Stimulated activated CD4-positive, alpha-beta T cell treated with anti-CD3 and anti-CD28 coated beads, Interleukin-2, amount 100 ng/mL, for 48 hours (primary cell): ENCODE results near the gene NUP42.
"Not testable (repeated sequence)": the region's sequence is repeated elsewhere in the genome, so short reads cannot be mapped to it uniquely, and the experiment has no call there.

Experiments used
- DNase-seq, 2 donors: peaks; one replicate each; pipeline ENCODE4 v3.0.0-alpha.2; 2020

Gene NUP42

GRCh38 chr7:23205577-23205908 is 23.7 kb downstream of the NUP42 start:
- DNase-seq: no peak

- no peak for DNase-seq
Measured at GRCh38 chr7:23205909-23206767, 24.3 kb downstream of the NUP42 start.

GRCh38 chr7:23207021-23207420 is 25.2 kb downstream of the NUP42 start:
- DNase-seq: no peak

- no peak for DNase-seq
Measured at GRCh38 chr7:23207884-23208283, 26.0 kb downstream of the NUP42 start.

GRCh38 chr7:23208316-23208715 is 26.5 kb downstream of the NUP42 start:
- no peak for DNase-seq

GRCh38 chr7:23210506-23210905 is 28.7 kb downstream of the NUP42 start:
- DNase-seq: no peak

- no peak for DNase-seq
Measured at GRCh38 chr7:23211589-23211988, 29.7 kb downstream of the NUP42 start.

GRCh38 chr7:23212395-23212794 is 30.5 kb downstream of the NUP42 start:
- DNase-seq: no peak

- no peak for DNase-seq
Measured at GRCh38 chr7:23212841-23213240, 31.0 kb downstream of the NUP42 start.

- no peak for DNase-seq
Measured at GRCh38 chr7:23213755-23214154, 31.9 kb downstream of the NUP42 start.

- no peak for DNase-seq
Measured at GRCh38 chr7:23214423-23214822, 32.6 kb downstream of the NUP42 start.

- no peak for DNase-seq
Measured at GRCh38 chr7:23214938-23215337, 33.1 kb downstream of the NUP42 start.

- no peak for DNase-seq
Measured at GRCh38 chr7:23216021-23216420, 34.2 kb downstream of the NUP42 start.

GRCh38 chr7:23218196-23218595 is 36.3 kb downstream of the NUP42 start:
- DNase-seq: no peak

GRCh38 chr7:23220690-23221305 is 39.0 kb downstream of the NUP42 start:
- DNase-seq: no peak

- DNase-seq: no peak
Measured at GRCh38 chr7:23222439-23223030, 40.7 kb downstream of the NUP42 start.

GRCh38 chr7:23224364-23224763 is 42.5 kb downstream of the NUP42 start:
- not testable (repeated sequence) for DNase-seq

GRCh38 chr7:23226844-23227450 is 45.1 kb downstream of the NUP42 start:
- DNase-seq: no peak

- DNase-seq: no peak
Measured at GRCh38 chr7:23228412-23228811, 46.6 kb downstream of the NUP42 start.

GRCh38 chr7:23230641-23231101 is 48.8 kb downstream of the NUP42 start:
- DNase-seq: no peak

GRCh38 chr7:23232966-23233365 is 51.1 kb downstream of the NUP42 start:
- DNase-seq: no peak

GRCh38 chr7:23234569-23235296 is 52.9 kb downstream of the NUP42 start:
- no peak for DNase-seq

- DNase-seq: no peak
Measured at GRCh38 chr7:23235813-23236221, 54.0 kb downstream of the NUP42 start.
